ENCODE data around the gene ADAP2.
A peak's percentile ranks its signal among the peaks of the same experiment; 100 is the strongest.
"Not testable (repeated sequence)": the region's sequence is repeated elsewhere in the genome, so short reads cannot be mapped to it uniquely, and the experiment has no call there.

The ADAP2 gene

DNA sequence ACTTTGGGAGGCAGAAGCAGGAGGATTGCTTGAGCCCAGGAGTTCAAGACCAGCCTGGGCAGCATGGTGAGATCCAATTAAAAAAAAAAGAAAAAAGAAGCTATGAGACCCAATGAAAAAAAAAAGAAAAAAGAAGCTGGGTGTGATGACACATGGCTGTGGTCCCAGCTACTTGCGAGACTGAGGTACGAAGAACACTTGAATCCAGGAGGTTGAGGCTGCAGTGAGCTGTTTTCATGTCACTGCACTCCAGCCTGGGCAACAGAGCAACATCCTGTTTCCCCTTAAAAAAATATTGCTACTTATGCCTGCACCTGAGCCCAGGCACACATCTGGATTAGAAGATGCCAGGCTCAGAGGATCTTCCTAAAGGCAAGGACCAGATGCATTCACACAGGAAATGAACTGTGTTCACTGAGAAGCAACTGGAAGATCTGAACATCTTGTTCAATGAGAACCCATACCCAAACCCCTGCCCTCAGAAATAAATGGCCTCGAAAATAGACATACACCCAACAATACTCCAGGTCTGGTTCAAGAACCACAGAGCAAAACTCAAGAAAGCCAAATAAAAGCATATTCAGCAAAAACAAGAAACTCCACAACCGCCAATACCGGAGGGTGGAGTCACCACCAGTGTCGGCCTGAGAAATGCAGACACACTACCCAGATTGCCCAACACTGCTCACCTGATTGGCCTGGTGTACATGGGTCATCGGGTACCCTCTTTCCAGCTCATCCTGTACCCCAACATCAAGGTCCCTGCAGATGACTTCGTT lies 53.5 kb downstream of the ADAP2 start:
- DNase-seq: no peak

DNA sequence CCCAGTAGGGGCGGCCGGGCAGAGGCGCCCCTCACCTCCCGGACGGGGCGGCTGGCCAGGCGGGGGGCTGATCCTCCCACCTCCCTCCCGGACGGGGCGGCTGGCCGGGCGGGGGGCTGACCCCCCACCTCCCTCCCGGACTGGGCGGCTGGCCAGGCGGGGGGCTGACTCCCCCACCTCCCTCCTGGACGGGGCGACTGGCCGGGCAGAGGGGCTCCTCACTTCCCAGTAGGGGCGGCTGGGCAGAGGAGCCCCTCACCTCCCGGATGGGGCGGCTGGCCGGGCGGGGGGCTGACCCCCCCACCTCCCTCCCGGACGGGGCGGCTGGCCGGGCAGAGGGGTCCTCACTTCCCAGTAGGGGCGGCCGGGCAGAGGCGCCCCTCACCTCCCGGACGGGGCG lies 58.2 kb downstream of the ADAP2 start:
- not testable (repeated sequence) for DNase-seq

DNA sequence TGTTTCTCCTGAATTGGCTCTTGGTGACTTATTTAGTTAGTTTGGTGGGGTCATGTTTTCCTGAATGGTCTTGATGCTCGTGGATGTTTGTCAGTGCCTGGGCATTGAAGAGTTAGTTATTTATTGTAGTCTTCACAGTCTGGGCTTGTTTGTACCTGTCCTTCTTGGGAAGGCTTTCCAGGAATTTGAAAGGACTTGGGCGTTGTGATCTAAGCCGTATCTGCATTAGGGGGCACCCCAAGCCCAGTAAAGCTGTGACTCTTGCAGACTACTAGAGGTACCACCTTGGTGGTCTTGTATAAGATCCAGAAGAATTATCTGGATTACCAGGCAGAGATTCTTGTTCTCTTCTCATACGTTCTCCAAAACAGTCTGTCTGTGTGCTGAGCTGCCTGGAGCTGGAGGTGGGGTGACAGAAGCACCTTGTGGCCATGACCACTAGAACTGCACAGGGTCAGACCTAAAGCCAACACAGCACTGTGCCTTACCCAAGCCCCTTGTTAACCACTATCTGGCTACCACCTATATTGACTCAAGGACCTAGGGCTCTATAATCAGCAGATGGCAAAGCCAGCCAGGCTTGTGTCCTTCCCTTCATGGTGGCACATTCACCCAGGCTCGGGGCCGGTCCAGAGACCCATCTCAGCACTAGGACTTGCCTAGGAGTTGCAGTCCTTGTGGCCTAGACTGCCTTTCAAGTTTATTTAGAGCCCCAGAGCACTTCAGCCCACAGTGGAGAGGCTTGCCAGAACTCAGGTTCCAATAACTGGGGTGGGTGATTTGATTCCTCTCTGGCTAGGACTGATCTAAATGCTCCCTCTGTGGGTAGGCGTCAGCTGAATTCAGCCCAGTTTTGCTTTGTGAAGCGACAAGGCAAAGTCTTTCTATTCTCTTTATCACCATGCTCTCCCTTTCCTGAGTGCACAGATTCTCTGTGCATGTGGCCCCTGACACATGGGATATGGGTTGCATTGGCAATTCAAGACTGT lies 60.1 kb downstream of the ADAP2 start:
- DNase-seq: no peak

DNA sequence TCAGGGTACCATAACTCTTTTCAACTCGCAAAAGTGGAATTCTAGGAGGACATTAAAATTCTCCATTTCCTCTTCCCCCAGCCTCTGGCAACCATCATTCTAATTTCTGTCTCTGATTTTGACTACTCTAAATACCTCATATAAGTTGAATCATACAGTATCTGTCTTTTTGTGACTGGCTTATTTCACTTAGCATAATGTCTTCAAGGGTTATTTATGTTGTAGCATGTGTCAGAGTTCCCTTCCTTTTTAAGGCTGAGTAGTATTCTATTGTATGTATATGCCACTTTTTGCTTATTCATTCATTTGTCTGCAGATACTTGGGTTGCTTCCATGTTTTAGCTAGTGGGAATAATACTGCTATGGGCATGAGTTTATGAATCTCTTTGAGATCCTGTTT lies 61.1 kb downstream of the ADAP2 start:
- DNase-seq: no peak

DNA sequence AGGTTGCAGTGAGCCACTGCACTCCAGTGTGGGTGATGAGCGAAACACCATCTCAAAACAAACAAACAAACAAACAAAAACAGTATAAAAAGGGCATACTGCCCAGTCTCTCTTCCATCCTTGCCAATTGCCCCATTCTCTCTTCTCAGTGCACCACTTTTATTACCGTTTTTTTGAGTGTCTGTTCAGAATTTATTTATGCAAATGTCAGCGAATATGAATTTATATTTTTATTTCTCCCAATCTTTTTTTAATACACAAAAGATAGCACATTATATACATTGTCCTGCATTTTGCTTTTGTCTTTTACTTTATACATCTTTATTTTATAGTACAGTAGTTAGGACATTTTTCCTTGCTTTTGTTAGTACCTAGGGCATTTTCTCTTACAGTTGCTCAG lies 68.7 kb downstream of the ADAP2 start:
- no peak for DNase-seq

DNA sequence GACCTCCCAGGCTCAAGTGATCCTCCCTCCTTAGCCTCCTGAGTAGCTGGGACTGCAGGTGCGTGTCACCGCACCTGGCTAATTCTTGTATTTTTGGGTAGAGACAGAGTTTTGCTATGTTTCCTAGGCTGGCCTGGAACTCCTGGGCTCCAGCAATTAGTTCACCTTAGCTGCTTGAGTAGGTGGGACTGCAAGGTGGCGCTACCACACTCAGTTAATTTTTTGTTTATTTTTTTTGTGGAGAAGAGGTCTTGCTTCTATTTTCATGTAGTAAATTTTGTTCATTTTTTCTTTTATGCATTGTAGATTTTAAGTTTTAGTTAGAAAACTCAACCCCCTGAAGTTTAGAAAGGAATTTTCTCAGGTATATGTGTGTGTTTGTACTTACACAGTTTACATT lies 70.8 kb downstream of the ADAP2 start:
- no peak for DNase-seq

- DNase-seq: no peak
These were observed 73.6 kb downstream of the ADAP2 start for GRCh38 chr17:30995347-30995746.

GRCh38 chr17:30996486-30996885 lies 74.7 kb downstream of the ADAP2 start:
- DNase-seq: no peak

GRCh38 chr17:30997270-30997669 lies 75.5 kb downstream of the ADAP2 start:
- no peak for DNase-seq

- DNase-seq: no peak
These were observed 76.1 kb downstream of the ADAP2 start for GRCh38 chr17:30997842-30998241.

DNA sequence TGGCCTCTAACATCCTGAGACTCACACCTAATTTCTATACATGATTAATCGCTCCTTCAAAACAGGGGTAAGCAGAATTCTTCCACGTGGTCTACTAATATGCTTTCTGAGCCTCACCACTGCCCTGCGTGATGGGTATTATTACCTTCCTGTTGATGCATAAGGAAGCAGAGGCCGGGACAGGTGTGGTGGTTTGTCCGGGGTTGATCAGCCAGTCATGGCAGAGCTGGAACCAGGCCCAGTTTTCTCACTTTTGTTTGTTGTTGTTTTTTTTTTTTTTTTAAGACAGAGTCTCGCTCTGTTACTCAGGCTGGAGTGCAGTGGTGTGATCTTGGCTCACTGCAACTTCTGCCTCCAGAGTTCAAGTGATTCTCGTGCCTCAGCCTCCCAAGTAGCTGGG lies 80.3 kb downstream of the ADAP2 start:
- no peak for DNase-seq

GRCh38 chr17:31003225-31003866 lies 81.6 kb downstream of the ADAP2 start:
- no peak for DNase-seq

DNA sequence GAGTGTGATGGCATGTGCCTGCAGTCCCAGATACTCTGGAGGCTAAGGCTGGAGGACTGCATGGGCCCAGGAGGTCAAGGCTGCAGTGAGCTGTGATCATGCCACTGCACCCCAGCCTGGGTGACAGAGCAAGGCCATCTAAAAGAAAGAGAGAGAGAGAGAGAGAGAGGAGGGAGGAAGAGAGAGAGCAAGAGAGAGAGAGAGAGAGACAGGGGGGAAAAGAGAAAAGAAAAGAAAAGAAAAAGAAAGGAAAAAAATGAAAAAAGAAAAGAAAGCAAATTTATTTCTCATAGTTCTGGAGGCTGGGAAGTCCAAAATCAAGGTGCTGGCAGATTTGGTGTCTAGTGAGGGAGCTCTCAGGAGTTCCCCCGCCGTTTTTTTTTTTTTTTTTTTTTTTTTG lies 82.4 kb downstream of the ADAP2 start:
- DNase-seq: no peak

GRCh38 chr17:31007695-31008373 lies 86.1 kb downstream of the ADAP2 start:
- no peak for DNase-seq

DNA sequence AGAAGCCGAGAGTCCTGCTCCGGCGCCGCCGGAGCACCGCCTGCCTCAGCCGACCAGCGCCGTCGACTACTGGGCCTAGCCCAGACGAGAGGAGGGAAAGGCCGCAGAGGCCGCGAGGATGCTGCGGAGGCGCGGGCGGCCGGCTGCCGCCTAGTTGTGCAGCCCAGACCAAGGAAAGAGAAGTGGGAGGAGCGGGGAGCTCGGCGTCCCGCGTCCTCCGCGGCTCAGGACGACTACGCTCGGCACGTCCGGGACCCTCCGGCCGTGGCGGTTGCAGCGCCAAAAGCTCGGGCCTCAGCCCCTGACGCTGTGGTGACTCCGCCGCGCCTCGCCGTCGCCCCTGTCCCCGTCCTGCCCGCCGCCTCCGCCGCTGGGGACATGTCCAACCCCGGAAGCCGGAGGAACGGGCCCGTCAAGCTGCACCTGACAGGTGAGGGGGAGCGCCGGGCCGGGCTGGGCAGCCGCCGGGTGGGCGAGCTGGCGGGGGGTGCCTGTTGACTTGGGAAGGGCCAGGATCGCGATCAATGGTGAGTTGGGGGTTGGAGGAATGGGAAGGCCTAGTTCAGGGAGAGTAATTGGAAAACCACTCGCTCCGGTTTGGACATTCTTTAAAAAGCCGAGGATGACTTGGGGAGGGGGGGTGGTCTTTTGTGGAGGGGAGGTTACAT lies 86.8 kb downstream of the ADAP2 start:
- DNase-seq: peak; percentile 33 to 36

Measured in activated CD4-positive, alpha-beta T cell treated with anti-CD3 and anti-CD28 coated beads for 4 hours (primary cell).